SH-SY5Y (cell line): ENCODE results near the gene KLHDC1.

Experiments
- GATA2 ChIP-seq: IDR thresholded peaks from 2 replicates; pipeline ENCODE4 v1.6.1; 2011; ENCODE audit warnings: mild to moderate bottlenecking, low read depth, low read length
- GATA3 ChIP-seq: IDR thresholded peaks from 2 replicates; pipeline ENCODE4 v1.6.1; 2011; ENCODE audit warnings: low read depth, mild to moderate bottlenecking, low read length, moderate library complexity

GRCh38 chr14:49754570-49755097 lies 61.7 kb downstream of the KLHDC1 start:
- TF ChIP-seq GATA2 (no peak), GATA3 (no peak)
